HG02623 (cell line): ENCODE data around the gene AJM1.
"Not testable (repeated sequence)": the region's sequence is repeated elsewhere in the genome, so short reads cannot be mapped to it uniquely, and the experiment has no call there.

Source experiments
- ATAC-seq: cut with Tn5 transposase; IDR thresholded peaks from one replicate; pipeline ENCODE4 v1.9.1; 2021; ENCODE audit warnings: moderate library complexity; ENCODE audit not compliant: unreplicated experiment

The AJM1 gene

GRCh38 chr9:136842380-136842948 lies at the start of gene AJM1:
AJM1 (plus strand) TSS chr9:136842478; CDS start chr9:136844415, 1,937 bp downstream.
- peak; percentile 60 for ATAC-seq

- no peak for ATAC-seq
These were observed 49.0 kb upstream of the AJM1 start for GRCh38 chr9:136793086-136793946.

- ATAC-seq, result no peak
These were observed 47.8 kb upstream of the AJM1 start for GRCh38 chr9:136794281-136794999.

- ATAC-seq, result no peak
These were observed 47.3 kb upstream of the AJM1 start for GRCh38 chr9:136795000-136795348.

GRCh38 chr9:136796238-136796774 lies 46.0 kb upstream of the AJM1 start, which contains the start of gene CCDC183:
CCDC183 (plus strand) TSS chr9:136796338; CDS start chr9:136796398, 60 bp downstream.
- no peak for ATAC-seq

GRCh38 chr9:136796775-136797347 lies 45.4 kb upstream of the AJM1 start:
- ATAC-seq, result not testable (repeated sequence)

GRCh38 chr9:136798708-136799078 lies 43.6 kb upstream of the AJM1 start:
- no peak for ATAC-seq

- no peak for ATAC-seq
These were observed 43.0 kb upstream of the AJM1 start for GRCh38 chr9:136799079-136799853.

GRCh38 chr9:136799854-136800657 lies 42.2 kb upstream of the AJM1 start:
- ATAC-seq, result no peak

GRCh38 chr9:136802321-136802720 lies 40.0 kb upstream of the AJM1 start:
- no peak for ATAC-seq

- not testable (repeated sequence) for ATAC-seq
These were observed 39.2 kb upstream of the AJM1 start for GRCh38 chr9:136803009-136803550.

GRCh38 chr9:136803551-136804508 lies 38.4 kb upstream of the AJM1 start:
- ATAC-seq, result no peak

- ATAC-seq, result no peak
These were observed 37.6 kb upstream of the AJM1 start for GRCh38 chr9:136804509-136805206.

- ATAC-seq, result no peak
These were observed 37.0 kb upstream of the AJM1 start for GRCh38 chr9:136805207-136805740.

GRCh38 chr9:136806067-136806466 lies 36.2 kb upstream of the AJM1 start:
- no peak for ATAC-seq

GRCh38 chr9:136806631-136807201 lies 35.6 kb upstream of the AJM1 start:
- ATAC-seq, result no peak
